ENCODE data around the gene SAMD5. TPM values are rescaled to one million over a fixed set of nuclear protein-coding genes. Genes with fewer than 3 reads are reported as not detected.

SAMD5 gene
- total RNA-seq, 1 experiment from 2014 or later, result 0.23 TPM

- Histone ChIP-seq H3K27ac (ENCODE audit: low read length) (no peak overlapping the region), H3K27me3 (ENCODE audit: control insufficient read depth, insufficient read depth, low read length) (no peaks in the 10 kb centered on the region), H3K4me3 (ENCODE audit: low read depth in 2 of 2, low read length in 2 of 2) (no peak overlapping the region), H3K4me1 (ENCODE audit: control insufficient read depth, insufficient read depth, low read length) (no peaks in the 10 kb centered on the region), H3K36me3 (ENCODE audit: control insufficient read depth, insufficient read depth, low read length) (no peaks in the 10 kb centered on the region), H3K9me3 (ENCODE audit: control insufficient read depth, insufficient read depth, low read depth, low read length) (no peaks in the 10 kb centered on the region)
- in situ Hi-C loops (cut with HindIII; ENCODE audit: low pct_unique_long_range_greater_than_20kb, low sequenced_read_pairs) (no loop called here), intact Hi-C loops (cut with micrococcal nuclease; ENCODE audit: unreplicated experiment) (no loop called here)
- ChIA-PET CTCF (no interaction called here), POLR2A (no interaction called here)
- DNase-seq (ENCODE audit: low read depth, low spot score), result no peak
- no peak for TF ChIP-seq TCF7L2 (IDR thresholded peaks at IDR 0.05; ENCODE audit: low read depth, low read length)
- no peak for TF ChIP-seq SIN3A (IDR thresholded peaks at IDR 0.05; ENCODE audit: borderline replicate concordance, insufficient read depth, low read depth, low read length)
- no peak for TF ChIP-seq REST (IDR thresholded peaks at IDR 0.05; ENCODE audit: insufficient read depth in 1 of 2, low read depth in 2 of 2, low read length in 1 of 2)
- no peak for TF ChIP-seq POLR2AphosphoS5 (IDR thresholded peaks at IDR 0.05; ENCODE audit: low read depth, low read length)
- no peak for TF ChIP-seq CTCF (IDR thresholded peaks at IDR 0.05)
- BruUV-seq (replicated peaks), result no TSS peak
- ATAC-seq, result no peak
Observed at GRCh38 chr6:147546501-147547368, 38.2 kb downstream of the SAMD5 start.

- Histone ChIP-seq H3K27me3 (ENCODE audit: control insufficient read depth, insufficient read depth, low read length) (no peaks in the 10 kb centered on the region), H3K4me3 (ENCODE audit: low read depth in 2 of 2, low read length in 2 of 2) (no peak overlapping the region), H3K36me3 (ENCODE audit: control insufficient read depth, insufficient read depth, low read length) (no peaks in the 10 kb centered on the region), H3K4me1 (ENCODE audit: control insufficient read depth, insufficient read depth, low read length) (no peaks in the 10 kb centered on the region), H3K9me3 (ENCODE audit: control insufficient read depth, insufficient read depth, low read depth, low read length) (no peaks in the 10 kb centered on the region), H3K27ac (ENCODE audit: low read length) (no peak overlapping the region)
- no peak for DNase-seq (ENCODE audit: low read depth, low spot score)
- ChIA-PET CTCF (no interaction called here), POLR2A (no interaction called here)
- TF ChIP-seq REST (IDR thresholded peaks at IDR 0.05; ENCODE audit: insufficient read depth in 1 of 2, low read depth in 2 of 2, low read length in 1 of 2), result no peak
- no peak for TF ChIP-seq POLR2AphosphoS5 (IDR thresholded peaks at IDR 0.05; ENCODE audit: low read depth, low read length)
- no peak for TF ChIP-seq SIN3A (IDR thresholded peaks at IDR 0.05; ENCODE audit: borderline replicate concordance, insufficient read depth, low read depth, low read length)
- no peak for TF ChIP-seq CTCF (IDR thresholded peaks at IDR 0.05)
- TF ChIP-seq TCF7L2 (IDR thresholded peaks at IDR 0.05; ENCODE audit: low read depth, low read length), result no peak
- in situ Hi-C loops (cut with HindIII; ENCODE audit: low pct_unique_long_range_greater_than_20kb, low sequenced_read_pairs), result no loop called here
- ATAC-seq, result no peak
- BruUV-seq (replicated peaks), result no TSS peak
- intact Hi-C loops (cut with micrococcal nuclease; ENCODE audit: unreplicated experiment), result no loop called here
Observed at GRCh38 chr6:147547369-147547902, 38.9 kb downstream of the SAMD5 start.

Measured in Panc1 (cell line).